Stimulated activated effector memory CD8-positive, alpha-beta T cell treated with anti-CD3 and anti-CD28 coated beads, Interleukin-12 subunit alpha, Interleukin-12 subunit beta, amount 100 ng/mL, for 72 hours (primary cell): ENCODE data around the gene ZNF665.

Experiments
- ATAC-seq: fragments of 150-1000 bp; cut with Tn5 transposase; 2 replicates; pipeline ENCODE4 v1.10.0; 2021
- DNase-seq, 2 donors: peaks; one replicate each; pipeline ENCODE4 v3.0.0; 2021 to 2022; ENCODE audit warnings: low spot score in 2 of 2
- H3K27ac Mint-ChIP-seq: one replicate; pipeline ENCODE4 v1.8.0; 2022; ENCODE audit warnings: mild to moderate bottlenecking, mixed read lengths
- H3K36me3 Mint-ChIP-seq: one replicate; pipeline ENCODE4 v1.8.0; 2022; ENCODE audit warnings: mild to moderate bottlenecking, mixed read lengths
- H3K4me1 Mint-ChIP-seq: one replicate; pipeline ENCODE4 v1.8.0; 2022; ENCODE audit warnings: mixed read lengths
- H3K4me3 Mint-ChIP-seq: one replicate; pipeline ENCODE4 v1.8.0; 2022; ENCODE audit warnings: mild to moderate bottlenecking, mixed read lengths
- H3K9me3 Mint-ChIP-seq: one replicate; pipeline ENCODE4 v1.8.0; 2022; ENCODE audit warnings: mixed read lengths

ZNF665 gene

DNA sequence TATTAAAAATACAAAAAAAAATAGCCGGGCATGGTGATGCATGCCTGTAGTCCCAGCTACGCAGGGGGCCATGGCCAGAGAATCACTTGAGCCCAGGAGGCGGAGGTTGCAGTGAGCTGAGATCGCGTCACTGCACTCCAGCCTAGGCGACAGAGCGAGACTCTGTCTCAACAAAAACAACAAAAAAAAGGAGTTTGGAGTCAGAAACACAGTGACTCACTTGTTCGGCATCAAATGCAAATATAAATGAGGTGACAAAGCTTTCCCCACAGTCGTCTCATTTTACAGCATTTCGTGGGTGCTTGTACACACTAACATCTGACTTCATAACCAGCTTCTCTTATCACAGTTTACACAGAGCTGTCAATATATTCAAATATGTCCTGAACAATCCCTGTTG is 11.0 kb downstream of the ZNF665 start:
- DNase-seq (no peak), ATAC-seq (no peak)
- H3K4me1 Mint-ChIP-seq, result peaks cover 7% of the 10 kb centered on the region
- H3K27ac Mint-ChIP-seq, result no peak overlapping the region
- peaks cover 8% of the 10 kb centered on the region for H3K36me3 Mint-ChIP-seq
- peaks cover 8% of the 10 kb centered on the region for H3K9me3 Mint-ChIP-seq
- H3K4me3 Mint-ChIP-seq, result no peak overlapping the region

GRCh38 chr19:53177986-53178385 is 15.2 kb downstream of the ZNF665 start:
- Mint-ChIP-seq H3K4me1 (no peaks in the 10 kb centered on the region), H3K27ac (no peak overlapping the region), H3K4me3 (no peak overlapping the region), H3K36me3 (peaks cover 14% of the 10 kb centered on the region), H3K9me3 (peaks cover 9% of the 10 kb centered on the region)
- DNase-seq (no peak), ATAC-seq (no peak)

DNA sequence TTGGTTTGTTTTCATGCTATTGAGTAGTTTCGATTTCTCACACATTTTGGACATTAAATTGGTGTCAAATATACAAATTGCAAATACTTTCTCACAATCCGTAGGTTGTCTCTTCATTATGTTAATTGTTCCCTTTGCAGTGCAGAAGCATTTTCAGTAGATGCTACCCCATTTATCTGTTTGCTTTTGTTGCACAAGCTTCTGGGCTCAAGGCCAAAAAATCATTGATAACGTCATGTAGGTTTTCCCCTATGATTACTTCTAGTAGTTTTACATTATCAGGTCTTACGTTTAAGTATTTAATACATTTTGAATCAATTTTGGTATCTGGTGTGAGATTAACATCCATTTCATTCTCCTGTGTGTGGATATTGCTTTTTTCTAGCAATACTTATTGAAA is 20.3 kb downstream of the ZNF665 start:
- ATAC-seq, result no peak
- Mint-ChIP-seq H3K9me3 (peaks cover 16% of the 10 kb centered on the region), H3K4me3 (no peak overlapping the region)

DNA sequence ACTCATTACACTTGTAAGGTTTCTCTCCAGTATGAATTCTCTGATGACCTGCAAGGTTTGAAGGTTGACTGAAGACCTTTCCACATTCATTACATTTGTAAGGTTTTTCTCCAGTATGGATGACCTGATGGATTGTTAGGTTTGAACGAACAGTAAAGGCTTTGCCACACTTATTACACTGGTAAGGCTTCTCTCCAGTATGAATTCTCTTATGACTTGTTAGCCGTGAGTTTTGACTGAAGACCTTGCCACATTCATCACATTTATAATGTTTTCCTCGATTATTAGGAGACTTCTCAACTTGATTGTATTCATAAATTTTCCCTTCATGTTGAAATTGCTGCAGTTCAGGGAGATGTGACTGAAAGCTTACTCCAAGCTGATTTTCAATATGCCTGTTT is 27.5 kb downstream of the ZNF665 start:
- Mint-ChIP-seq H3K4me1 (no peaks in the 10 kb centered on the region), H3K36me3 (peaks cover 6% of the 10 kb centered on the region), H3K4me3 (no peak overlapping the region), H3K27ac (no peak overlapping the region), H3K9me3 (peaks cover 26% of the 10 kb centered on the region)
- ATAC-seq (no peak), DNase-seq (no peak)

More for the DNA sequence above, 20.3 kb downstream of the ZNF665 start:
- Mint-ChIP-seq H3K36me3 (peaks cover 7% of the 10 kb centered on the region), H3K27ac (no peak overlapping the region), H3K4me1 (no peaks in the 10 kb centered on the region)
- no peak for DNase-seq

- no peak overlapping the region for H3K4me3 Mint-ChIP-seq
- peaks cover 12% of the 10 kb centered on the region for H3K4me1 Mint-ChIP-seq
- H3K27ac Mint-ChIP-seq, result no peak overlapping the region
- peaks cover 33% of the 10 kb centered on the region for H3K9me3 Mint-ChIP-seq
- H3K36me3 Mint-ChIP-seq, result peaks cover 4% of the 10 kb centered on the region
- no peak for DNase-seq
- ATAC-seq, result no peak
Observed at GRCh38 chr19:53161123-53161522, 32.0 kb downstream of the ZNF665 start.

- ATAC-seq (no peak), DNase-seq (no peak)
- Mint-ChIP-seq H3K4me3 (no peak overlapping the region), H3K36me3 (no peaks in the 10 kb centered on the region), H3K9me3 (peaks cover 26% of the 10 kb centered on the region), H3K4me1 (peaks cover 12% of the 10 kb centered on the region), H3K27ac (no peak overlapping the region)
Observed at GRCh38 chr19:53160350-53160749, 32.8 kb downstream of the ZNF665 start.

- DNase-seq (peak in 1 of 2 donors; percentile 50), ATAC-seq (peak; percentile 58)
- H3K4me3 Mint-ChIP-seq, result peak overlapping the region; percentile 74
- peaks cover 4% of the 10 kb centered on the region for H3K36me3 Mint-ChIP-seq
- peaks cover 12% of the 10 kb centered on the region for H3K4me1 Mint-ChIP-seq
- peak overlapping the region; percentile 86 for H3K27ac Mint-ChIP-seq
- peaks cover 30% of the 10 kb centered on the region for H3K9me3 Mint-ChIP-seq
Observed at GRCh38 chr19:53158119-53158656, 35.0 kb downstream of the ZNF665 start.

DNA sequence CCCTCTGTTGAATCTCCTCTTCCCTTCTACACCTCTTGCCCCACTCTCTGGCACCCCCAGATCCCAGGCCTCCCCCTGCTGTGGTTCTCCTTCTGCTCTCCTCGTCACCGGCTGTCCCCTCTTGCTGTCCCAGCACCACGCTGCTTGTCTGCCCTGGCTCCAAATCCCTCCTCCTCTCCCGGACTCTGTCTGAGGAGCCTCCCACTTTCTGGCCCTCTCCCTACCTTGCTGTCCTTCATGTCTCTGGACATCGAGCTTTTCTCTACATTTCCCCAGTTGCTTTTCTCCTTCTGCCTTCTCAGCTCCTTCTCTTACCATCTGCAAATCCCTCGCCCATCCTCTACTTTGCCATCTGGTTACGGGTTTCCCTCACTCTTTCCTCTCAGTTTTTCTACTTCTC is 35.5 kb downstream of the ZNF665 start:
- H3K9me3 Mint-ChIP-seq, result peaks cover 30% of the 10 kb centered on the region
- ATAC-seq (no peak), DNase-seq (no peak)
- H3K27ac Mint-ChIP-seq, result peak overlapping the region; percentile 86
- peak overlapping the region; percentile 74 for H3K4me3 Mint-ChIP-seq
- H3K36me3 Mint-ChIP-seq, result peaks cover 6% of the 10 kb centered on the region
- peaks cover 12% of the 10 kb centered on the region for H3K4me1 Mint-ChIP-seq

- peaks cover 30% of the 10 kb centered on the region for H3K9me3 Mint-ChIP-seq
- peaks cover 12% of the 10 kb centered on the region for H3K4me1 Mint-ChIP-seq
- no peak overlapping the region for H3K27ac Mint-ChIP-seq
- peaks cover 11% of the 10 kb centered on the region for H3K36me3 Mint-ChIP-seq
- DNase-seq (no peak), ATAC-seq (no peak)
- H3K4me3 Mint-ChIP-seq, result peak overlapping the region; percentile 74
Observed at GRCh38 chr19:53156850-53157249, 36.3 kb downstream of the ZNF665 start.

GRCh38 chr19:53147645-53148044 is 45.5 kb downstream of the ZNF665 start:
- Mint-ChIP-seq H3K36me3 (peaks cover 68% of the 10 kb centered on the region), H3K4me3 (no peak overlapping the region), H3K4me1 (no peaks in the 10 kb centered on the region), H3K27ac (no peak overlapping the region), H3K9me3 (peaks cover 27% of the 10 kb centered on the region)
- DNase-seq (no peak), ATAC-seq (no peak)

GRCh38 chr19:53140351-53140750 is 52.8 kb downstream of the ZNF665 start:
- no peak overlapping the region for H3K4me3 Mint-ChIP-seq
- H3K36me3 Mint-ChIP-seq, result peaks cover 18% of the 10 kb centered on the region
- ATAC-seq, result no peak
- H3K27ac Mint-ChIP-seq, result no peak overlapping the region
- H3K9me3 Mint-ChIP-seq, result peaks cover 25% of the 10 kb centered on the region
- no peak for DNase-seq
- no peaks in the 10 kb centered on the region for H3K4me1 Mint-ChIP-seq

GRCh38 chr19:53136432-53136831 is 56.7 kb downstream of the ZNF665 start:
- H3K4me1 Mint-ChIP-seq, result peaks cover 8% of the 10 kb centered on the region
- DNase-seq, result no peak
- no peak overlapping the region for H3K4me3 Mint-ChIP-seq
- H3K9me3 Mint-ChIP-seq, result peaks cover 25% of the 10 kb centered on the region
- ATAC-seq, result no peak
- H3K36me3 Mint-ChIP-seq, result no peaks in the 10 kb centered on the region
- H3K27ac Mint-ChIP-seq, result no peak overlapping the region

- Mint-ChIP-seq H3K9me3 (peaks cover 26% of the 10 kb centered on the region), H3K27ac (no peak within 1 kb of the TSS)
- ATAC-seq, result no peak
Observed at GRCh38 chr19:53132141-53132991, 60.8 kb downstream of the ZNF665 start, which contains the start of gene ZNF415. ZNF415 (minus strand) TSS chr19:53132910; CDS start chr19:53122676, 10,234 bp downstream.

GRCh38 chr19:53131727-53132126 is 61.4 kb downstream of the ZNF665 start:
- DNase-seq (no peak), ATAC-seq (no peak)
- peaks cover 8% of the 10 kb centered on the region for H3K4me1 Mint-ChIP-seq
- H3K4me3 Mint-ChIP-seq, result no peak overlapping the region
- H3K36me3 Mint-ChIP-seq, result no peaks in the 10 kb centered on the region
- H3K9me3 Mint-ChIP-seq, result peaks cover 22% of the 10 kb centered on the region
- H3K27ac Mint-ChIP-seq, result no peak overlapping the region

More at GRCh38 chr19:53132141-53132991, 60.8 kb downstream of the ZNF665 start, which contains the start of gene ZNF415:
- no peaks in the 10 kb centered on the region for H3K36me3 Mint-ChIP-seq
- peaks cover 8% of the 10 kb centered on the region for H3K4me1 Mint-ChIP-seq
- peak within 1 kb of the TSS; percentile 0 for H3K4me3 Mint-ChIP-seq
- DNase-seq, result no peak

- DNase-seq (no peak), ATAC-seq (no peak)
- no peaks in the 10 kb centered on the region for H3K36me3 Mint-ChIP-seq
- no peak overlapping the region for H3K27ac Mint-ChIP-seq
- peaks cover 20% of the 10 kb centered on the region for H3K9me3 Mint-ChIP-seq
- no peak overlapping the region for H3K4me3 Mint-ChIP-seq
- peaks cover 8% of the 10 kb centered on the region for H3K4me1 Mint-ChIP-seq
Observed at GRCh38 chr19:53131085-53131590, 62.0 kb downstream of the ZNF665 start.

GRCh38 chr19:53130506-53130905 is 62.7 kb downstream of the ZNF665 start:
- ATAC-seq, result no peak
- Mint-ChIP-seq H3K27ac (no peak overlapping the region), H3K4me3 (no peak overlapping the region), H3K4me1 (peaks cover 8% of the 10 kb centered on the region), H3K36me3 (no peaks in the 10 kb centered on the region), H3K9me3 (peaks cover 17% of the 10 kb centered on the region)
- no peak for DNase-seq
